Stimulated activated naive B cell treated with anti-CD40 and anti-IgM and Interleukin-4, amounts not matched to agents 10 μg/mL and 1 μg/mL and 100 μg/mL, for 72 hours (primary cell): ENCODE results near the gene LTC4S.
"Not testable (repeated sequence)": the region's sequence is repeated elsewhere in the genome, so short reads cannot be mapped to it uniquely, and the experiment has no call there.

Experiments
- ATAC-seq, 2 donors: fragments of 150-1000 bp; cut with Tn5 transposase; replicated peaks; 2 replicates each; pipeline ENCODE4 v1.10.0; 2021; ENCODE audit warnings: moderate library complexity in 1 of 2
- DNase-seq: peaks from one replicate; pipeline ENCODE4 v3.0.0; 2021
- H3K27ac Mint-ChIP-seq: one replicate; pipeline ENCODE4 v1.8.0; 2022; ENCODE audit warnings: mild to moderate bottlenecking, mixed read lengths
- H3K27me3 Mint-ChIP-seq, 2 donors: one replicate each; pipeline ENCODE4 v1.8.0; 2022; ENCODE audit warnings: mixed read lengths in 2 of 2
- H3K36me3 Mint-ChIP-seq, 2 donors: one replicate each; pipeline ENCODE4 v1.8.0; 2022; ENCODE audit warnings: mixed read lengths in 2 of 2, mild to moderate bottlenecking in 1 of 2
- H3K4me1 Mint-ChIP-seq, 2 donors: one replicate each; pipeline ENCODE4 v1.8.0; 2022; ENCODE audit warnings: mixed read lengths in 2 of 2, mild to moderate bottlenecking in 1 of 2
- H3K4me3 Mint-ChIP-seq, 2 donors: one replicate each; pipeline ENCODE4 v1.8.0; 2022; ENCODE audit warnings: mild to moderate bottlenecking in 2 of 2, mixed read lengths in 2 of 2, moderate library complexity in 1 of 2
- H3K9me3 Mint-ChIP-seq, 2 donors: one replicate each; pipeline ENCODE4 v1.8.0; 2022; ENCODE audit warnings: mixed read lengths in 2 of 2, mild to moderate bottlenecking in 1 of 2

Gene LTC4S

GRCh38 chr5:179777909-179778308, 15.9 kb upstream of the LTC4S start:
- H3K27me3 Mint-ChIP-seq = no peaks in the 10 kb centered on the region
- no peaks in the 10 kb centered on the region for H3K9me3 Mint-ChIP-seq
- H3K4me3 Mint-ChIP-seq = no peak overlapping the region
- peaks cover 50 to 74% of the 10 kb centered on the region in 2 donors for H3K36me3 Mint-ChIP-seq
- H3K4me1 Mint-ChIP-seq = peaks cover 0 to 6% of the 10 kb centered on the region in 2 donors
- DNase-seq (no peak), ATAC-seq (no peak)
- H3K27ac Mint-ChIP-seq = no peak overlapping the region

- ATAC-seq (no peak), DNase-seq (no peak)
- Mint-ChIP-seq H3K4me3 (no peak overlapping the region), H3K4me1 (peaks cover 0 to 6% of the 10 kb centered on the region in 2 donors), H3K27ac (no peak overlapping the region), H3K27me3 (no peaks in the 10 kb centered on the region), H3K9me3 (no peaks in the 10 kb centered on the region), H3K36me3 (peaks cover 45 to 69% of the 10 kb centered on the region in 2 donors)
These were observed 15.2 kb upstream of the LTC4S start for GRCh38 chr5:179778591-179778990.

- peaks cover 37 to 60% of the 10 kb centered on the region in 2 donors for H3K36me3 Mint-ChIP-seq
- DNase-seq (no peak), ATAC-seq (no peak)
- no peaks in the 10 kb centered on the region for H3K9me3 Mint-ChIP-seq
- H3K27me3 Mint-ChIP-seq = no peaks in the 10 kb centered on the region
- peak overlapping the region; percentile 59 for H3K27ac Mint-ChIP-seq
- no peak overlapping the region for H3K4me3 Mint-ChIP-seq
- H3K4me1 Mint-ChIP-seq = peaks cover 0 to 6% of the 10 kb centered on the region in 2 donors
These were observed 14.0 kb upstream of the LTC4S start for GRCh38 chr5:179779826-179780225.

- no peaks in the 10 kb centered on the region for H3K27me3 Mint-ChIP-seq
- no peak overlapping the region for H3K4me3 Mint-ChIP-seq
- H3K9me3 Mint-ChIP-seq = no peaks in the 10 kb centered on the region
- H3K36me3 Mint-ChIP-seq = peaks cover 37 to 60% of the 10 kb centered on the region in 2 donors
- peaks cover 0 to 6% of the 10 kb centered on the region in 2 donors for H3K4me1 Mint-ChIP-seq
- ATAC-seq = no peak
- no peak overlapping the region for H3K27ac Mint-ChIP-seq
- DNase-seq = no peak
These were observed 13.4 kb upstream of the LTC4S start for GRCh38 chr5:179780362-179780761.

GRCh38 chr5:179781846-179782245, 11.9 kb upstream of the LTC4S start:
- peaks cover 31 to 53% of the 10 kb centered on the region in 2 donors for H3K36me3 Mint-ChIP-seq
- H3K4me3 Mint-ChIP-seq = no peak overlapping the region
- no peak for ATAC-seq
- no peak overlapping the region for H3K27ac Mint-ChIP-seq
- no peaks in the 10 kb centered on the region for H3K9me3 Mint-ChIP-seq
- DNase-seq = no peak
- no peaks in the 10 kb centered on the region for H3K27me3 Mint-ChIP-seq
- peaks cover 3 to 6% of the 10 kb centered on the region in 2 donors for H3K4me1 Mint-ChIP-seq

GRCh38 chr5:179783128-179783527, 10.7 kb upstream of the LTC4S start:
- Mint-ChIP-seq H3K36me3 (peaks cover 22 to 43% of the 10 kb centered on the region in 2 donors), H3K27ac (no peak overlapping the region), H3K4me3 (no peak overlapping the region), H3K27me3 (no peaks in the 10 kb centered on the region), H3K9me3 (no peaks in the 10 kb centered on the region), H3K4me1 (peaks cover 0 to 3% of the 10 kb centered on the region in 2 donors)
- DNase-seq (no peak), ATAC-seq (no peak)

- peaks cover 4 to 5% of the 10 kb centered on the region in 2 donors for H3K4me1 Mint-ChIP-seq
- H3K27ac Mint-ChIP-seq = peak overlapping the region; percentile 14
- H3K36me3 Mint-ChIP-seq = peaks cover 9 to 23% of the 10 kb centered on the region in 2 donors
- DNase-seq (no peak), ATAC-seq (no peak)
- H3K9me3 Mint-ChIP-seq = peaks cover 0 to 2% of the 10 kb centered on the region in 2 donors
- no peak overlapping the region for H3K4me3 Mint-ChIP-seq
- H3K27me3 Mint-ChIP-seq = no peaks in the 10 kb centered on the region
These were observed 6.9 kb upstream of the LTC4S start for GRCh38 chr5:179786861-179787260.

- DNase-seq (no peak), ATAC-seq (no peak)
- Mint-ChIP-seq H3K27me3 (no peaks in the 10 kb centered on the region), H3K9me3 (peaks cover 0 to 2% of the 10 kb centered on the region in 2 donors), H3K4me1 (peaks cover 16 to 19% of the 10 kb centered on the region in 2 donors), H3K36me3 (peaks cover 6 to 15% of the 10 kb centered on the region in 2 donors), H3K27ac (no peak overlapping the region), H3K4me3 (no peak overlapping the region)
These were observed 5.5 kb upstream of the LTC4S start for GRCh38 chr5:179788193-179788854.

- not testable (repeated sequence) for ATAC-seq, H3K27me3 Mint-ChIP-seq, DNase-seq, H3K9me3 Mint-ChIP-seq, H3K27ac Mint-ChIP-seq, H3K4me3 Mint-ChIP-seq
- Mint-ChIP-seq H3K36me3 (peaks cover 6 to 15% of the 10 kb centered on the region in 2 donors), H3K4me1 (peaks cover 25 to 29% of the 10 kb centered on the region in 2 donors)
These were observed 4.5 kb upstream of the LTC4S start for GRCh38 chr5:179789278-179789677.

- ATAC-seq (no peak), DNase-seq (no peak)
- Mint-ChIP-seq H3K36me3 (peaks cover 8 to 15% of the 10 kb centered on the region in 2 donors), H3K9me3 (peaks cover 0 to 2% of the 10 kb centered on the region in 2 donors), H3K4me3 (no peak overlapping the region), H3K4me1 (peaks cover 31 to 47% of the 10 kb centered on the region in 2 donors), H3K27ac (peak overlapping the region; percentile 47), H3K27me3 (no peaks in the 10 kb centered on the region)
These were observed 1.7 kb upstream of the LTC4S start for GRCh38 chr5:179791881-179792611.

GRCh38 chr5:179792612-179793467, 946 bp upstream of the LTC4S start:
- H3K27ac Mint-ChIP-seq = peak overlapping the region; percentile 80

GRCh38 chr5:179794171-179794570, 385 bp downstream of the LTC4S start:
- H3K4me3 Mint-ChIP-seq = no peak overlapping the region
- ATAC-seq (no peak), DNase-seq (no peak)
- peaks cover 0 to 2% of the 10 kb centered on the region in 2 donors for H3K9me3 Mint-ChIP-seq
- peak overlapping the region; percentile 59 for H3K27ac Mint-ChIP-seq
- H3K4me1 Mint-ChIP-seq = peaks cover 32 to 51% of the 10 kb centered on the region in 2 donors
- H3K27me3 Mint-ChIP-seq = no peaks in the 10 kb centered on the region
- H3K36me3 Mint-ChIP-seq = peaks cover 21 to 27% of the 10 kb centered on the region in 2 donors

More at GRCh38 chr5:179792612-179793467, 946 bp upstream of the LTC4S start:
- H3K4me1 Mint-ChIP-seq = peaks cover 32 to 51% of the 10 kb centered on the region in 2 donors
- DNase-seq = no peak
- H3K36me3 Mint-ChIP-seq = peaks cover 14 to 19% of the 10 kb centered on the region in 2 donors
- no peaks in the 10 kb centered on the region for H3K27me3 Mint-ChIP-seq
- ATAC-seq = no peak
- H3K4me3 Mint-ChIP-seq = peak overlapping the region; percentile 46 to 55
- peaks cover 0 to 2% of the 10 kb centered on the region in 2 donors for H3K9me3 Mint-ChIP-seq

- H3K9me3 Mint-ChIP-seq = no peaks in the 10 kb centered on the region
- ATAC-seq = no peak
- peaks cover 25 to 27% of the 10 kb centered on the region in 2 donors for H3K36me3 Mint-ChIP-seq
- H3K27me3 Mint-ChIP-seq = no peaks in the 10 kb centered on the region
- H3K27ac Mint-ChIP-seq = peak overlapping the region; percentile 59
- peaks cover 34 to 51% of the 10 kb centered on the region in 2 donors for H3K4me1 Mint-ChIP-seq
- H3K4me3 Mint-ChIP-seq = peak overlapping the region; percentile 52
- no peak for DNase-seq
These were observed 789 bp downstream of the LTC4S start for GRCh38 chr5:179794575-179794974.
